T-helper 2 cell treated with Interferon-gamma antibody and Interleukin-4, amounts not matched to agents 100 ng/mL and 5 ng/mL, for 36 hours (primary cell): ENCODE results near the gene IL36B. TPM values are rescaled to one million over a fixed set of nuclear protein-coding genes. Genes with fewer than 3 reads are reported as not detected.

ENCODE experiments used
- intact Hi-C: fragments of 100-400 bp; cut with micrococcal nuclease; formaldehyde crosslinking; loops from one replicate; pipeline ENCODE4 v1.15.1; 2023
- total RNA-seq: library from RNA; stranded (reverse); gene quantifications from 2 replicates; pipeline ENCODE4 v1.2.3, GENCODE V29; 2022

The IL36B gene
- total RNA-seq = not detected in 2 replicates

- intact Hi-C loops = no loop called here
Observed at GRCh38 chr2:113052396-113052917, at the start of gene IL36B. Gene IL36B, minus strand, starts transcription at chr2:113052867.

- intact Hi-C loops = no loop called here
Observed at GRCh38 chr2:113102133-113102532, 49.5 kb upstream of the IL36B start.

DNA sequence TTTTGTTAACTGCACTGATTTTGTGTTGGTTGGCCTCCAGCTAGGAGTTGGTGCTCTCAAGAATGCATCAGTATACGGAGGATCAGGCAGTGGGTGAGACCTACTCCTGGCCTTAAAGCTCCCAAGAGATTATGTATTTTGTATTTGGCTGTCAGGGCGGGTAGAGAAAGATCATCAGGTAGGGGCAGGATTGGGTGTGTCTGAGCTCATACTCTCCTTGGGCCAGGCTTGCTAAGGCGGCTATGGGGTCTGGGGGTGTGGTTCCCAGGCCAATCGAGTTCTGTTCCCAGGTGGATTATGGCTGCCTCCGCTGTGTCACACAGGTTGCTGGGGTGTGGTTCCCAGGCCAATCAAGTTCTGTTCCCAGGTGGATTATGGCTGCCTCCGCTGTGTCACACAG, 45.9 kb upstream of the IL36B start:
- intact Hi-C loops = loop anchor here (1.0 to 5.0 kb wide), 2 partner anchors 75 to 101 kb away; partner anchors contain the start of gene PSD4

DNA sequence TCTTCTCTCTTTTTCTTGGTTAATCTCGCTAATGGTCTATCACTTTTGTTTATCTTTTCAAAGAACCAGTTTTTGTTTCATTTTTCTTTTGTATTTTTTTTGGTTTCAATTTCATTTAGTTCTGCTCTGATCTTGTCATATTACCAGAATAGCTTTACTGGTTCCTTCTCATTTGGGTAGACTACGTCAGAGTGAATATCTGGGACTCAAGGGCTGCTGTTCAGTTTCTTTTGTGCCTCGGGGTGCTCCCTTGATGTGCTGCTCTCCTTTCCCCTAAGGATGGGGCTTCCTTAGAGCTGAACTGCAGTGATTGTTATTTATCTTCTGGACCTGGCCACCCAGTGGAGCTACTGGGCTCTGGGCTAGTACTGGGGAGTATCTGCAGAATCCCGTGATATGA, 45.4 kb upstream of the IL36B start:
- intact Hi-C loops = loop anchor here (1.0 to 5.0 kb wide), 2 partner anchors 75 to 101 kb away; partner anchors contain the start of gene PSD4

- intact Hi-C loops = loop anchor here (5.0 kb wide), 1 partner anchor 100 kb away; no protein-coding TSS in a partner anchor
Observed at GRCh38 chr2:113096842-113097618, 44.4 kb upstream of the IL36B start.

DNA sequence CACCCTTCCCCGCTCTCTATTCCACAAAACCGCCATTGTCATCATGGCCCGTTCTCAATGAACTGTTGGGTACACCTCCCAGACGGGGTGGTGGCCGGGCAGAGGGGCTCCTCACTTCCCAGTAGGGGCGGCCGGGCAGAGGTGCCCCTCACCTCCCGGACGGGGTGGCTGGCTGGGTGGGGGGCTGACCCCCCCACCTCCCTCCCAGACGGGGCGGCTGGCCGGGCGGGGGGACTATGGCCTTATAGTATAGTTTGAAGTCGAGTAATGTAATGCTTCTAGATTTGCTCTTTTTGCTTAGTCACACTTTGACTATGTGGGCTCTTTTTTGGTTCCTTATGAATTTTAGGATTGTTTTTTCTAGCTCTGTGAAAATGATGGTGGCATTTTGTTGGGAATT, 43.6 kb upstream of the IL36B start:
- intact Hi-C loops = loop anchor here (5.0 kb wide), 1 partner anchor 99 kb away; no protein-coding TSS in a partner anchor

- intact Hi-C loops = no loop called here
Observed at GRCh38 chr2:113093613-113093977, 40.9 kb upstream of the IL36B start.

GRCh38 chr2:113092864-113093612, 40.4 kb upstream of the IL36B start:
- intact Hi-C loops = no loop called here

- intact Hi-C loops = no loop called here
Observed at GRCh38 chr2:113091231-113091896, 38.7 kb upstream of the IL36B start.

- intact Hi-C loops = no loop called here
Observed at GRCh38 chr2:113089916-113090315, 37.2 kb upstream of the IL36B start.

DNA sequence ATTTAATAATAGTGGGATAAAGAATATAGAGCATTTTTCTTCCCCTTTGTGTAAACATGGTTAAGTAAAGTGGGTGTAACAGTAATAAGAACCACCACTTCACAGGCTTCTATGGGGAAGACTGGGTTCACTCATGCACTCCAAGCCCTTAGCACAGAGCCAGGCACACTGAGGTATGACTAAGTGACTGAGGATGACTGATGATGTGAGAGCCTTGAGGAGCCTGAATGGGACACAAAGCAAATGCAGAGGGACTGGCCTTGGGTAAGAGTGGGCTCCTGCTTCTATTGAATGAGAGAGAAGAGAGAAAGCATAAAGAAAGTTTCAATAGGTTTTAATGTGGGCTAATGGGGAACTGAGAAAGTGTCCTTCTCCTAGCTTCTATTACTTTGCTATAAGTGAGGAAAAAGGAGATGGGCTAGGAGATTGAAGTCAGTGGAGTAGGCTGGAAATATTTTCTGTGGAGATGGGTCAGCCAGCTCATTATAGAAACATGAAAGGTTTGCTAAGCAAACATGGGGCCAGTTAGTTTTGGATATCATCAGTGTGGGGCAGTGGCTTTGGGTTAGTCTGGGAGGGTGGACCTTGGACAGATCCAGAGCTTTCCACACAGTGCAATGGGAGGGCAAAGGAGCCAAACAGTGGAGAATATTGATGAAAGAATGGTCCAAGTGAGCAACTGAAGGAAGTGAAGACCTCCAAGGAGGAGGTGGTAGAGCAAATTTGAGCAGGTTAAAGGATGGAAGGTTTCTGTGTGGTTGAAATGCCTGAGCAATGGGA, 35.7 kb upstream of the IL36B start:
- intact Hi-C loops = no loop called here

DNA sequence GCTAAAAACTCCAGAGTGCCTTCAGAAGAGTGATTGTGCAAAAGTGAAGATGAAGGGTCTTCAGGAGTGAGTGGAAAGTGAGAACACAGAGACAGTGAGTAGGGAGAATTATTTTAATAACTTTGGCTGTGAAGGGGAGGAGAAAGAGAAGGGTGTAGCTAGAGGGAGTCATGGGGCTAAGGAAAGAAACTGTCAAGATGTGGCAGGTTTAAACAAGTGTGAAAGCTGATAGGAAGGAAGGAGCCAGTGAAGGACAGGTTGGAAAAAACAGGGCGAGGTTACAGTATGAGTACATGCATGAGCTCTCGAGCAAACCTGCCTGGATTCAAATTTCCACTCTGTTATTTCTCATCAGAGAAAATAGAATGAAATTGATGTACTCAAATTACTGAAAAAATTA, 32.9 kb upstream of the IL36B start:
- intact Hi-C loops = loop anchor here (2.0 kb wide), 2 partner anchors 49 to 113 kb away; no protein-coding TSS in a partner anchor

- intact Hi-C loops = loop anchor here (1.0 to 5.0 kb wide), 5 partner anchors 33 to 288 kb away; no protein-coding TSS in a partner anchor
Observed at GRCh38 chr2:113084249-113085000, 31.8 kb upstream of the IL36B start.

DNA sequence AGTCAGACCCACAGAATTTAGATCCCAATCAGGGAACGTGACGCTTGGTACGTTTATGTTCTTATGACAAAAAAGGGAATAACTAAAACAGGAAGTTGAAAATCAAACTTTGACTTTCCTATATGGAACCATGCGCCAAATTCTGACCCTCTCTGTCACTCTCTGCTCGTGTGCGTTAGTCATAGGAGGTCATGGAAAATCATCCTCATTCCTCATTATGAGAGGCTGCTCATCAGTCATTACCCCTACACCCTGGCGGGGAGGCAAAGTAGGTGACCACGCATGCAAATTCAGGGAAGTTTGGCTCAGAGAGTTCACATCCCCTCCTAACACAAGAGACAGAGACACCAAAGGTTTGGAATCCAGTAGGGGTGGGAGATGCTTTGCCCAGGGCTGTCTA, 30.6 kb upstream of the IL36B start:
- intact Hi-C loops = loop anchor here (5.0 kb wide), 2 partner anchors 34 to 289 kb away; no protein-coding TSS in a partner anchor

DNA sequence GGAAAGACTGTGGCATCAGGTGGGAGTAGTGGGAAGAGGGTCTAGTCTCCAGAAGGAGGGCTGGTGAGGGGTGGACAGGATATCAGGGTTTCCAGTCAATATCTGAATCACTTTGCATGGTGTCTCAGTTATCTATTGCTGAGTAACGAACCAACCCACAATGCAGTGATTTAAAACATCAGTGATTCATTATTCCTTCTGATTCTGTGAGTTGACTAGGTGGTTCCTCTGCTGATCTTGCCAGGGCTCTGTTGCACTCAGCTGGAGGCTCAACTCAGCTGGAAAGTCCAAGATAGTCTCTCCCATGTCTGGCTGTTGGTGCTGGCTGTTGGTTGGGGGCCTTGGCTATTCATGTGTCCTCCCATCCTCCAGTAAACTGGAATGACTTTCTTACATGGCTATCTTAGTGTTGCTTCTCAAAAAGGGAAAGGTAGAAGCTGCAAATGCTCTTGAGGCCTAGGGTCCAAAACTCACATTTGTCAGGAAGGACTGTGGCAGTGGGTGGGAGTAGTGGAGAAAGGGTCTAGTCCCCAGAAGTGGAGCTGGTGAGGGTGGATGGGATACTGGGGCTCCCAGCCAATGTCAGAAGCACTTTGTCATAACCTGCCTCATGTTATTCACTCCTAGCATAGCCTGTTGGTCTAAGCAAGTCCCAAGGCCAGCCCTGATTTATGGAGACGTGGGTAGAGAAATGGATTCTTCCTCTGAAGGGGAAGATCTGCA, 29.0 kb upstream of the IL36B start:
- intact Hi-C loops = loop anchor here (5.0 kb wide), 2 partner anchors 36 to 291 kb away; no protein-coding TSS in a partner anchor

DNA sequence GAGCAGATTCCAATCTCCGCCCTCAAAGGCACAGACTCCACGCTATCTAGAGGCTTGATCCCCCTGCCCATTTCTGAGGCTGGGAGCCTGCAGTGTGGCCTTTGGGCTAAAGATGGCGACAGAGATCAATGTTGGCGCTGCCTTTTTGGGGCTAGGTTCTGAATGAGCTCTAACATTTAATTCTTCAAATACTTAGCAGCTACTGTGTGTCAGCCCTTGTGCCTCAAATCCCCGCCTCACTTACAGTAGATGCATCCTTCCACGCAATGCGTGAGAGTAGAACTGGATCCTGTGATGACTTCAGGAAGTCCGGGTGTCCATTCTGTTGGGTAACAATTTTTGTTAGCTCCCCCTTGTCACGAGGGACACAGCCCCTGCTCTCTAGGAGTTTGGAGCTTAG, 27.5 kb upstream of the IL36B start:
- intact Hi-C loops = loop anchor here (1.0 to 5.0 kb wide), 3 partner anchors 37 to 292 kb away; no protein-coding TSS in a partner anchor

DNA sequence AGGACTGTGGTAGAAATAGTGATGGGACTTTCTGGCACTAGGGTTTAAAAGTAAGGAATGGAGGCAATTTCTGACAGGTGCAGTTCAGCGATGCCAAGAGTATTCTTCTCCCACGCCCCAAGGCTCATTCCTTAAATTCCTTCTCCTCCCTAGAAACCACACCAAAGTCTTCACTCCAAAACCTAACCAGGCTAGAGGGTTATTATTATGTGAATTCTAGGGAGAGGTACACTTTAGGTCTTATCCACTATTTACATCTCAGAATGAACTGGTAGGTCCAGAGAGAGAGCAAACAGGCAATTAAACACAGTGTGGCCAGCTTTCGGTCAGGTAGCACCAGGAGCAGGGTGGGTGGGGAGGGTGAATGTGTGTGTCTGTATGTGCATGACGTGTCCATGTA, 26.5 kb upstream of the IL36B start:
- intact Hi-C loops = no loop called here

DNA sequence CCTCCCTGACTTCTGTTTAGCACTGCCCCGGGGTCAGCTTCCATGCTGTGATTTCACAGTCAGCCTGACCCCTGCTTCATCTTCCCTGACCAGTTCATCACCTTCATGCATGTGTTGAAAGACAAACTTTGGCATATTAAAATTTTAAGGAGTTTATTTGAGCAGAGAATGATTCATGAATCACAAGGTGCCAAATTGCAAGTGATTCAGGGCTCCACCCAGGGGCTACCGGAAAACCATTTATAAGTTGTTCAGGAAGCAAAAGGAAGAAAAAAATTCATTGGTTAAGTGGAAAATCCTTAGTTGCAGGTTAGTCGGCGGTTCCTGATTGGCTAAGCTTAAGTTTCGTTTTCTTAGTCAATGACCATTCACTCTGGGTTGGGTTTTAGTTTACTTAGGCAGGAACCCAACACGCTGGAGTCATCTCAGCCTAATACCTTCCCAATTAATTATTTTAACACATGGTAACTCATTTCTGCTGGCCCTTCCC, 25.7 kb upstream of the IL36B start:
- intact Hi-C loops = no loop called here

DNA sequence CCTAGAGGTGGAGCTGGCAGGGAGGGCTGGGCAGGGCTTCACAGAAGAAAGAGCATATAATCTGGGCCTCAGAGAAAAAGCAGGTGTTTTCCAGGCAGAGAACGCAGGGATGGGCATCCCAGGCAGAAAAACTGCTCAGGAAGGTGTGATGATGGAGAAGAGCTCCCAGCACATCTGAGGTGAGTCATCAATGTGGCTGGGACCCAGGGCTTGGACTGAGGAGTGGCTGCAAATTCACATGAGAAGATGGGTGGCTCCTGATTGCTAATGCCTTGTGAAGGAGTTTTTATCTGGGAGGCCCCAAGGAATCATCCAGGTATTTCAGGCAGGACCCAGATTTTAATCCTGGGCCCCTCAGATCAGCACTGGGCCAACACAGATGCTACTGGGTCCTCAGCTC, 25.3 kb upstream of the IL36B start:
- intact Hi-C loops = no loop called here
